ENCODE measurements around the gene TNFSF10.
"Not testable (repeated sequence)": the region's sequence is repeated elsewhere in the genome, so short reads cannot be mapped to it uniquely, and the experiment has no call there.

TNFSF10 gene

DNA sequence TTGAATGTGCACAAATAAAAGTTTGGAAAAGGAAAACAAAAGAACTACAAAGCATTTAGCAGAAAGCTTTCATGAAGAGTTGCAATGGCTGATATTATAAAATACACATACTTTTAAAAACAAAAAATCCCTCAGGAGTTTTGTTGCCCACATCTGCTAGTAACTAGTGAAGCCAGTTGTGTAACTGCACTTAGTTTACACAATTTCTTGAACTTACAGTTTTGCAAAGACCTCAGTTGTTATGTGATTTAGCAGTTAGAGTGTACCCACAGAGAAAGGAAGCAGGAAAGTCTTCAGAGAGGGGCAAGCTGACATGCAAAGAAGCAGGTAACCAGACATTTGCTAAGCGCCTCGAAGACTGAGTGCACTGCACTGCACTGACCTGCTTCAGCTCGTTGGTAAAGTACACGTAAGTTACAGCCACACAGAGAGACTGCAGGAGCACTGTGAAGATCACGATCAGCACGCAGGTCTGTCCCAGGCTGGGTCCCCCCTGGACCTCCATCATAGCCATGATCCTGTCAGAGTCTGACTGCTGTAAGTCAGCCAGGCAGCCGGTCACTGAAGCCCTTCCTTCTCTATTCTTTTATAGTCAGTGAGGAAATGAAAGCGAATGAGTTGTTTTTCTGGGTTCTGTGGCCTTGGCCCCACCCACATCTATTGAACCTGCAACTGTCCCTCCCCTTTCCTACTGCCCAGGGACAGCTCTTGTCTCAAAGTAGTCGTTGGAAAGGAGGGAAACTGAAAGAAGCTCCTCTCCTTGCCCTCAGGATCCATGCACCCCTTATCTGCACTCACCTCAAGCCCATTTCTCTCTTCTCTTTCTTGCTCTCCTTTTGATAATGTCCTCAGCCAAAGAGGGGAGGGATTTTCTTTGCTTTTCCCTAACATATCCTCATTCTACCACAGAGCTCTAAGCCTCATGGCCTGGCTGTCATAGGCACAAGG is at the start of gene TNFSF10:
TNFSF10 (minus strand) TSS at position 560 of the 948 bp plus-strand sequence; CDS start at position 514, 46 bp downstream.
- H3K9me3 ChIP-seq, result no peaks in the 10 kb centered on the region
- peak within 1 kb of the TSS in 1 of 2 donors; percentile 25 for H3K27ac ChIP-seq
- H3K4me3 ChIP-seq, result peak within 1 kb of the TSS; percentile 38 to 40
- no peaks in the 10 kb centered on the region for H3K27me3 ChIP-seq
- peak; percentile 76 to 78 for DNase-seq
- intact Hi-C loops (cut with DNase I; ENCODE audit: low total_unique reads), result no loop called here
- H3K4me1 ChIP-seq, result peaks cover 0 to 5% (median 0%) of the 10 kb centered on the region in 4 donors
- TF ChIP-seq, protein P1, sequence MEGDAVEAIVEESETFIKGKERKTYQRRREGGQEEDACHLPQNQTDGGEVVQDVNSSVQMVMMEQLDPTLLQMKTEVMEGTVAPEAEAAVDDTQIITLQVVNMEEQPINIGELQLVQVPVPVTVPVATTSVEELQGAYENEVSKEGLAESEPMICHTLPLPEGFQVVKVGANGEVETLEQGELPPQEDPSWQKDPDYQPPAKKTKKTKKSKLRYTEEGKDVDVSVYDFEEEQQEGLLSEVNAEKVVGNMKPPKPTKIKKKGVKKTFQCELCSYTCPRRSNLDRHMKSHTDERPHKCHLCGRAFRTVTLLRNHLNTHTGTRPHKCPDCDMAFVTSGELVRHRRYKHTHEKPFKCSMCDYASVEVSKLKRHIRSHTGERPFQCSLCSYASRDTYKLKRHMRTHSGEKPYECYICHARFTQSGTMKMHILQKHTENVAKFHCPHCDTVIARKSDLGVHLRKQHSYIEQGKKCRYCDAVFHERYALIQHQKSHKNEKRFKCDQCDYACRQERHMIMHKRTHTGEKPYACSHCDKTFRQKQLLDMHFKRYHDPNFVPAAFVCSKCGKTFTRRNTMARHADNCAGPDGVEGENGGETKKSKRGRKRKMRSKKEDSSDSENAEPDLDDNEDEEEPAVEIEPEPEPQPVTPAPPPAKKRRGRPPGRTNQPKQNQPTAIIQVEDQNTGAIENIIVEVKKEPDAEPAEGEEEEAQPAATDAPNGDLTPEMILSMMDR (IDR thresholded peaks at IDR 0.05), result no peak
- no peaks in the 10 kb centered on the region for H3K36me3 ChIP-seq

DNA sequence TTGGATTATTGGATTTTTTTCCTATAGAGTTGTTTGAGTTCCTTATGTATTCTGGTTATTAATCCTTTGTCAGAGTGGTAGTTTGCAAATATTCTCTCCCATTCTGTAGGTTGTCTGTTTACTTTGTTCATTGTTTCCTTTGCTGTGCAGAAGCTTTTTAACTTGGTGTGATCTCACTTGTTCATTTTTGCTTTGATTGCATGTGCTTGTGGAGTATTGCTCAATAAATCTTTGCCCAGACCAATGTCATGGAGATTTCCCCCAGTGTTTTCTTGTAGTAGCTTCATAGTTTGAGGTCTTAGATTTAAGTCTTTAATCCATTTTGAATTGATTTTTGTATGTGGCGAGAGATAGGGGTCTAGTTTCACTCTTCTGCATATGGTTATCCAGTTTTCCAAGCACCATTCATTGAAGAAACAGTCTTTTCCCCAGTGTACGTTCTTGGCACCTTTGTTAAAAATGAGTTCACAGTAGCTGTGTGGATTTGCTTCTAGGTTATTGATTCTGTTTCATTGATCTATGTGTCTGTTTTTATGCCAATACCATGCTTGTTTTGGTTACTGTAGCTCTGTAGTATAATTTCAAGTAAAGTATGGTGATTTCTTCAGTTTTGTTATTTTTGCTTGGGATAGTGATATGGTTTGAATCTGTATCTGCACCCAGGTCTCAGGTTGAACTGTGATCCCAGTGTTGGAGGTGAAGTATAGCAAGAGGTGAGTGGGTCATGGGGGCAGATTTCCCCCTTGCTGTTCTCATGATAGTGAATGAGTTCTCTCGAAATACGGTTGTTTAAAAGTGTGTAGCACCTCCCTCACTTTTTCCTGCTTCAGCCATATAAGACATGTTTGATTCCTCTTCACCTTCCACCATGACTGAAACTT is 46.1 kb upstream of the TNFSF10 start:
- Histone ChIP-seq H3K27me3 (no peaks in the 10 kb centered on the region), H3K4me3 (no peak overlapping the region), H3K4me1 (no peaks in the 10 kb centered on the region), H3K27ac (no peak overlapping the region), H3K9me3 (no peaks in the 10 kb centered on the region), H3K36me3 (no peaks in the 10 kb centered on the region)
- intact Hi-C loops (cut with DNase I; ENCODE audit: low total_unique reads), result no loop called here
- TF ChIP-seq, protein P1 (IDR thresholded peaks at IDR 0.05), result no peak
- no peak for DNase-seq

DNA sequence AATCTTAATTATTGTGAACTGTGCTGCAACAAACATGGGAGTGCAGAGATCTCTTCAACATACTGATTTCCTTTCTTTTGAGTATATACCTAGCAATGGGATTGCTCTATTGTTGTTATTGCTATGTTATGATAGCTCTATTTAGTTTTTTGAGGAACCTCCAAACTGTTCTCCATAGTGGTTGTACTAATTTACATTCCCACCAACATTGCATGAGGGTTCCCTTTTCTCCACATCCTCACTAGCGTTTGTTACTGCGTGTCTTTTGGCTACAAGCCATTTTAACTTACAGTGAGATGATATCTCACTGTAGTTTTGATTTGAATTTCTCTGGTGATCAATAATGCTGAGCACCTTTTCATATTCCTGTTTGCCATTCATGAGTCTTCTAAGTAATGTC is 45.5 kb upstream of the TNFSF10 start:
- Histone ChIP-seq H3K4me3 (no peak overlapping the region), H3K36me3 (no peaks in the 10 kb centered on the region), H3K9me3 (no peaks in the 10 kb centered on the region), H3K27ac (no peak overlapping the region), H3K4me1 (peaks cover 0 to 3% (median 1%) of the 10 kb centered on the region in 4 donors), H3K27me3 (no peaks in the 10 kb centered on the region)
- no peak for DNase-seq
- TF ChIP-seq, protein P1 (IDR thresholded peaks at IDR 0.05), result no peak
- intact Hi-C loops (cut with DNase I; ENCODE audit: low total_unique reads), result no loop called here

DNA sequence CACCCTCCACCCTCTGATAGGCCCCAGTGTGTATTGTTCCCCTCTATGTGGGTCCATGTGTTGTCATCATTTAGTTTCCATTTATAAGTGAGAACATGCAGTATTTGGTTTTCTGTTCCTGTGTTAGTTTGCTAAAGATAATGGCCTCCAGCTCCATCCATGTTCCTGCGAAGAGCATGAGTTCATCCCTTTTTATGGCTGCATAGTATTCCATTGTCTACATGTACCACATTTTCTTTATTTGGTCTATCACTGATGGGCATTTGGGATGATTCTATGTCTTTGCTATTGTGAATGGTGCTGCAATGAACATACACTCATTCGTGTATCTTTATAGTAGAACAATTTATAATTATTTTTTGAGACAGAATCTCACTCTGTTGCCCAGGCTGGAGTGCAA is 43.6 kb upstream of the TNFSF10 start:
- DNase-seq; H3K27ac ChIP-seq; H3K4me3 ChIP-seq; H3K9me3 ChIP-seq; intact Hi-C loops (cut with DNase I; ENCODE audit: low total_unique reads); H3K36me3 ChIP-seq; H3K27me3 ChIP-seq: not testable (repeated sequence)
- H3K4me1 ChIP-seq, result peaks cover 0 to 18% (median 5%) of the 10 kb centered on the region in 4 donors

DNA sequence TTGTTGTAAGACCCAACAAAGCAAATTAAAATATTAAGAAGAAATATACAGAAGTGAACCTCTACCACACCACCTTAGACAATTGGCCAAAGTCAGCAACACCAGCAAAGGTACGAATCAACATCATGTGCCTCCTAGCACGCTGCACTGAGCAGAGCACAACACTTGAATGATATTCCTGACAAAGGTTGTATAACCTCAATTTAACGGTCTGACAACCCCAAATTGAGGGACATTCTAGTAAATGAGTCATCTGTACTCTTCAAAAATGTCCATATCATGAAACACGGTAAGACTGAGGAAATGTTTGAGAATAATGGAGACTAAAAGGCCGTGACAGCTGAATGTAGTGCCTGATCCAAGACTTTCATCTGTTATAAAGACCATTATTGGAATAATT is 41.3 kb upstream of the TNFSF10 start:
- Histone ChIP-seq H3K9me3 (no peaks in the 10 kb centered on the region), H3K36me3 (no peaks in the 10 kb centered on the region), H3K4me3 (no peak overlapping the region), H3K27ac (no peak overlapping the region), H3K27me3 (no peaks in the 10 kb centered on the region), H3K4me1 (peaks cover 0 to 18% (median 6%) of the 10 kb centered on the region in 4 donors)
- intact Hi-C loops (cut with DNase I; ENCODE audit: low total_unique reads), result no loop called here
- no peak for DNase-seq
- TF ChIP-seq, protein P1 (IDR thresholded peaks at IDR 0.05), result no peak

Measured in tibial artery (tissue), 4 donors.